Peyer's patch (tissue), 4 donors: ENCODE results near the gene DOCK8. TPM values are rescaled to one million over a fixed set of nuclear protein-coding genes. Genes with fewer than 3 reads are reported as not detected.

Experiments used
- DNase-seq, 3 donors: peaks; one replicate each; pipeline ENCODE4 v3.0.0-alpha.2; 2017 to 2019
- H3K27ac ChIP-seq, 4 donors: fragments of 200-600 bp; sonication (generic); one replicate each; pipeline ENCODE4 v1.5.1; 2016 to 2019
- H3K27me3 ChIP-seq, 2 donors: fragments of 200-600 bp; sonication (generic); one replicate each; pipeline ENCODE4 v1.5.1; 2019
- H3K36me3 ChIP-seq, 3 donors: fragments of 200-600 bp; sonication (generic); one replicate each; pipeline ENCODE4 v1.5.1; 2016 to 2019
- H3K4me1 ChIP-seq, 4 donors: fragments of 200-600 bp; sonication (generic); one replicate each; pipeline ENCODE4 v1.5.1; 2016 to 2019
- H3K4me3 ChIP-seq, 4 donors: fragments of 200-600 bp; sonication (generic); 1 replicate in 3 of 4; 2 replicates in 1 of 4; pipeline ENCODE4 v1.5.1; 2016 to 2019; ENCODE audit warnings: mild to moderate bottlenecking in 1 of 4
- H3K9me3 ChIP-seq, 4 donors: fragments of 200-600 bp; sonication (generic); one replicate each; pipeline ENCODE4 v1.5.1; 2016 to 2019; ENCODE audit warnings: mild to moderate bottlenecking in 1 of 4
- CTCF ChIP-seq, 6 experiments: fragments of 450-650 bp in 4 of 6; fragments of 200-600 bp in 2 of 6; sonication (generic) in 1 of 6; IDR thresholded peaks; one replicate each; pipeline ENCODE4 v1.5.1; 2017 to 2019; ENCODE audit warnings: antibody characterized with exemption in 6 of 6, mild to moderate bottlenecking in 3 of 6, moderate library complexity in 1 of 6
- POLR2A ChIP-seq, 2 donors: fragments of 450-650 bp; IDR thresholded peaks; one replicate each; pipeline ENCODE4 v1.5.1; 2017; ENCODE audit warnings: antibody characterized with exemption in 2 of 2, mild to moderate bottlenecking in 2 of 2, moderate library complexity in 2 of 2
- total RNA-seq, 4 donors: library from RNA; depleted of rRNA; stranded (reverse); fragments of >200 nt; gene quantifications; one replicate each; pipeline ENCODE4 v1.1.0, GENCODE V29; 2016

DOCK8 gene
- total RNA-seq, 4 donors from 2014 or later, result 14.4 to 119 (median 19.9) TPM

GRCh38 chr9:304106-304505 is 89.4 kb downstream of the DOCK8 start:
- Histone ChIP-seq H3K4me1 (no peaks in the 10 kb centered on the region), H3K27me3 (no peaks in the 10 kb centered on the region), H3K27ac (no peak overlapping the region), H3K4me3 (no peak overlapping the region), H3K36me3 (peaks cover 0 to 4% (median 0%) of the 10 kb centered on the region in 3 donors), H3K9me3 (no peaks in the 10 kb centered on the region)
- DNase-seq, result no peak
- no peak for TF ChIP-seq POLR2A (IDR thresholded peaks at IDR 0.05)
- TF ChIP-seq CTCF (IDR thresholded peaks at IDR 0.05), result no peak

GRCh38 chr9:304519-305185 is 90.0 kb downstream of the DOCK8 start:
- no peak for DNase-seq
- H3K4me1 ChIP-seq, result no peaks in the 10 kb centered on the region
- H3K9me3 ChIP-seq, result no peaks in the 10 kb centered on the region
- H3K4me3 ChIP-seq, result no peak overlapping the region
- TF ChIP-seq CTCF (IDR thresholded peaks at IDR 0.05) (no peak), POLR2A (IDR thresholded peaks at IDR 0.05) (no peak)
- peaks cover 0 to 4% (median 0%) of the 10 kb centered on the region in 3 donors for H3K36me3 ChIP-seq
- no peak overlapping the region for H3K27ac ChIP-seq
- H3K27me3 ChIP-seq, result no peaks in the 10 kb centered on the region

- peak in 4 of 6 experiments; percentile 23 to 59 (median 44) for TF ChIP-seq CTCF (IDR thresholded peaks at IDR 0.05)
- TF ChIP-seq POLR2A (IDR thresholded peaks at IDR 0.05), result no peak
- Histone ChIP-seq H3K4me3 (no peak overlapping the region), H3K27ac (no peak overlapping the region), H3K36me3 (peaks cover 0 to 8% (median 0%) of the 10 kb centered on the region in 3 donors), H3K4me1 (no peaks in the 10 kb centered on the region), H3K27me3 (no peaks in the 10 kb centered on the region), H3K9me3 (no peaks in the 10 kb centered on the region)
- peak in 1 of 3 donors; percentile 61 for DNase-seq
Observed at GRCh38 chr9:306907-307306, 92.2 kb downstream of the DOCK8 start.

- Histone ChIP-seq H3K4me1 (no peaks in the 10 kb centered on the region), H3K9me3 (no peaks in the 10 kb centered on the region), H3K27me3 (no peaks in the 10 kb centered on the region), H3K4me3 (no peak overlapping the region), H3K27ac (no peak overlapping the region), H3K36me3 (peaks cover 0 to 11% (median 0%) of the 10 kb centered on the region in 3 donors)
- TF ChIP-seq POLR2A (IDR thresholded peaks at IDR 0.05), result no peak
- TF ChIP-seq CTCF (IDR thresholded peaks at IDR 0.05), result no peak
- DNase-seq, result no peak
Observed at GRCh38 chr9:311841-312240, 97.2 kb downstream of the DOCK8 start.

- DNase-seq, result no peak
- TF ChIP-seq CTCF (IDR thresholded peaks at IDR 0.05) (no peak), POLR2A (IDR thresholded peaks at IDR 0.05) (no peak)
- Histone ChIP-seq H3K4me3 (no peak overlapping the region), H3K9me3 (no peaks in the 10 kb centered on the region), H3K36me3 (peaks cover 0 to 15% (median 0%) of the 10 kb centered on the region in 3 donors), H3K4me1 (no peaks in the 10 kb centered on the region), H3K27ac (no peak overlapping the region), H3K27me3 (no peaks in the 10 kb centered on the region)
Observed at GRCh38 chr9:312596-313320, 98.1 kb downstream of the DOCK8 start.
